Stimulated activated CD4-positive, alpha-beta T cell treated with anti-CD3 and anti-CD28 coated beads, Interleukin-2, amount 100 ng/mL, for 24 hours (primary cell): ENCODE results near the gene ST6GALNAC5.
"Not testable (repeated sequence)": the region's sequence is repeated elsewhere in the genome, so short reads cannot be mapped to it uniquely, and the experiment has no call there.

Source experiments
- DNase-seq, 2 donors: peaks; one replicate each; pipeline ENCODE4 v3.0.0-alpha.2; 2020

Gene ST6GALNAC5

DNA sequence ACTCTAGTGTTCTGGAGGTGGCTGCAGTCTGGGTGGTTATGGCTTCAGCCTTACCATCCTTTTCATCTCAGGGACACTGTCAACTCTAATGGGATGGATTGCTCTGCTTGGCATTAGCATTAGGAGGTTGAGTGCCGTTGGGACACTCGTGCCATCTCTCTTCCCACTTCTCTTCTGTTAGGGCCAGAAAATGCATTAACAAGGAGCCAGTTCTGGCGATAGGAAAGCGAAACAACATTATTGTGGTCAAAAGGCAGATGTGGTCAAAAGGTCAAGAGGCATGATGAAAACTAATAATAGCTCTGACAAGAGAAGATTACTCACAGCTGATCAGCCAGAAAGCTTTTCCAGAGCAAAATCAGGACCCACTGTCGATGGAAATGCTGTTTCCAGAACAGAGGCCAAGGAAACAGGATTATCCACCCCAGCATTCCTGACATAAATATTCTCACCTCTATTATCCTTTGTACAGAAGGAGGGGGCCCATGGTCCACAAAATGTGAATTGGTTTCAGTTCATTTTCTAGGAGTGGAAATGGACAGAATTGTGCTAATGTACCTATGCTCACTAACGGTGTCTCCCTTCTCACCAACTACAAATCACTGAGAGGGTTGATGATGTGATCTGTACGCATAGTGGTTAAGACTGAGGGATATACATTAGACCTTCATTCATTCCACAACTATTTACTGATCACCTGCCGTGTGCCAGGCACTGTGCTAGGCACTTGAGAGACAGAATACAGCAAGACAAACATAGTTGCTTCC lies 72.0 kb downstream of the ST6GALNAC5 start:
- no peak for DNase-seq

DNA sequence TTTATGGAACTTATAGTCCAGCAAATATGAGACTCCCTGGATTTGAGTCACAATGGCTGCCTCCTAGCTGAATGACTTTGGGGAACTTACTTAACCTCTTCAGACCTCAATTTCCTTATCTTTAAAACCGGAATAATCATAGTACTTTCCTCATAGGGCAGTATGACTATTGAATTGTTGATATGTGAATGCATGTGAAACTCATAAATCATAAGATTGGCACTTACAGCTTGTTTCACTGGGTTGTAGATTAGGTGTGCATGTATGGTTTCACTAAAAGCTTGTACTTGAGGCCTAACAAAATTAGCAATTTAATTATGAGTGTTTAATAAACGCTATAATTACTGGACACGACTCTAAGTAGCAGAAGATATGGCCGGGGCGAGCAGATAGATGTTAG lies 72.5 kb downstream of the ST6GALNAC5 start:
- DNase-seq: no peak

DNA sequence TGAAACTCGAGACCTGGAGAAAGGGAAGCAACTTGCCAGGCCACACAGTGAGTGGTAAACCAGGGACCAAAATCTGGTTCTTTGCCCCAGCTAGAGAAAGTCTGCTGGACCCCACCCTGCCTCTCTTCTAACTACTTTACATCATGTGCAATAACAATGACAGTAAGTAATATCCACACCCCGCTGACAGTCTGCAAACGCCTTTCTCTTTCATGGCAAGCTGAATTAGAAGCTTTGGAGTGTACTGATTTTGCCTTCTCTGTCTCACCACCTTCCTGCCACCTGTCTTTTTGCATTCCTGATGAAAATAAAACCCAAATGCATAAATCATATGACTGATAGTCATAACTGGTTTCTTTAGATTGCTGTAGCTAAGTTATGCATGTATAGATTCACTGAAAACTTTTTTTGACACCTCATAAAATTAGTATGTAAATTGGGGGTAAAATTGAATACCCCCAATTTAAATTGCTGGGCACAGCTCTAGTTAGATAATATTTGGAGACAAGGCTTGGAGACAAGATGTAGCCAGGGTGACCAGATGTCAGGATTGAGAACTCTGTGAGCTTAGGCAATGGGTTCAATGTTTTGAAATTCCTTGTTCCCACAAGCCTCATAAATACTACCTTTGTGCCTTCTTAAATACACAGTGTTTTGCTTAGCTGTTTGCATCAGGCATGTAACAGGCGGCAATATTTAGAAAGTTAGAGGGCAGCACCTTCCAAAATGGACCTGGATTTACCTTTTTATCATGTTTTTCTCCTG lies 73.5 kb downstream of the ST6GALNAC5 start:
- no peak for DNase-seq

DNA sequence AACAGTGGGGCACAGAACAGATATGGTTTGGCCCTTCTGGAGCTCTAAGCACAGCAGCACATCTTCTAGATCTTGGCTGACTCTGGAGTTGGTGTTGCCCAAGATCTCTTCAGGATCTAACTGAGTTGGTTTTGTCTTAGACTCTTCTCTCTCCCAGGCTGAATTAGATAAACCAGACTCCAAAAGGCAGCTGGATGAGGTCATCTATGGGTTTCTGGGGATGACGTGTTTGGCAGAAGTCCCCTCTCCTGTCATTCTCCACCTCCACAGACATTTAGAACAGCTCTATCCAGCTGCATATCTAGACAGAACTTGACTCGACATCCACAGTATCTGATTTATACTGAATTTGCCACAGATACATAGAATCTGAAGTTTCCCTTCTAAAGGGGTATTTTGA lies 75.3 kb downstream of the ST6GALNAC5 start:
- DNase-seq: no peak

DNA sequence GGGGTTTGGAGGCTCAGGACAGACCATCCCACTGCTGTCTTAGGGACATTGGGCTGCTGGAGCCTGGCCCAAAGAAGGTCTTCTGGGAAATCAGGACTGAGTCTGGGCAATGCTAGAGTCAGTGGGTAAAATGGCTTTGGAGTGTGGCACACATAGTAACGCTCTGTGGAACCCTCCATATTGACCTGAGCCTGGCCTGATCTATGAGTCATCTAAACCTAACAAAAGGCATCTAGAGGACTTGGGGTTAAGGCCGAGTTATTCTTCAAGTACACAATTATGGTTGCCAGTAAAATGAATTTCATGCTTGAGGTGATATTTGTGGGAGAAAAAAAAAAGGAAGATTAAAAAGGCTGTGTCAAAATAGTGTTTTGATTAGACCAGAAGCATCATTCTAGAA lies 77.7 kb downstream of the ST6GALNAC5 start:
- DNase-seq: no peak

DNA sequence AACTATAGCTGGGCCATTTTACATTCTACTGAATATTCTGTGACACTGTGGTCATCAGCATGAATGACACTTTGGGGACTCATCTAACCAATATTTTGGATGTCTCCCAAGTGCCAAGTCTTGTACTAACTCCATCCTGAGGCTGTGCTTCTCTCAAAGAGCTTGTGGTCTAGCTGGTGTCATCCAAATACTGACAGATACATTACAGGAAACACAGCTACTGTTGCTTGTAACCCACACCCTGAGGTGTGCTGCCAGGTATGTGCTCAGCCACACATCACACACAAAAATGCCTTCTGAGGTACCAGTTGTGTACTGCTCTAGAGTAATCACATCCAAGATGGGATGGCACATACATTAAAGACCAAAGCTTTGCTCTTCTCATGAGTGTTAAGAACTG lies 81.6 kb downstream of the ST6GALNAC5 start:
- no peak for DNase-seq

DNA sequence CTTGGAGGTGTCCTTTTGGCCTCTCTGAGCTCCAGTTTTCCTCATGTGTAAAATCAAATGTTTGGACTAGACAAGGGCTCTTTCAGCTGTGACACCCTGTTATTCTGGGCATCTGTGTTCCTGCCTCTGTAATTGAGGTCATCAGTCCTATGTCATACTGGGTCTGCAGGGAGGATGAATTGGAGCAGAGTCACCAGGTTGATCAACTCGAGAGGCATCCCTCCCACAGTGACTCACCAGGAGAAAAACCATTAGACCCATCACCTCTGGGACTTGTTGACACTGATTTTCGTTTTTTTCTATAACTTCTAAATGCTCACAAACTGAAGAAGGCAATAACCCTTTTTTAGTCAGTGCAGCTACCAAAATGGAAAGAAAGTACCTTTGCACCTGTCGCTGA lies 82.2 kb downstream of the ST6GALNAC5 start:
- DNase-seq: no peak

DNA sequence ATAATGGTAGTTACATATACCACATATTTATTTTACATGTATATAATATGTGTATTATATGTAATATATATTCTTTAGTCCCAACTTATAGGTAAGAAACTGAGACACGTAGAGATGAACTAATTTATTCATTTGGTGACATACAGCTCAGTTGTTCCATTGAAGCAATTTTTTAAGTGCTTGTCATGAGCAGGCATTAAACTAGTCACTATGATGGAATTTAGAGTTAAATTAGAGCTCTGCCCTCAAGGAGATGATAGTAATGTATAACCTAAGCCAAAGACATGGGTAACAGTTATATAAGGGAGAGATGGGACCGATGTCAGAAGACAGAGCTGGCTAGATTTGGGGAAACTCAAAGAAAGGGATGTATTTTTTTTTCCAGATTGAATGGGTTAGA lies 83.0 kb downstream of the ST6GALNAC5 start:
- DNase-seq: no peak

DNA sequence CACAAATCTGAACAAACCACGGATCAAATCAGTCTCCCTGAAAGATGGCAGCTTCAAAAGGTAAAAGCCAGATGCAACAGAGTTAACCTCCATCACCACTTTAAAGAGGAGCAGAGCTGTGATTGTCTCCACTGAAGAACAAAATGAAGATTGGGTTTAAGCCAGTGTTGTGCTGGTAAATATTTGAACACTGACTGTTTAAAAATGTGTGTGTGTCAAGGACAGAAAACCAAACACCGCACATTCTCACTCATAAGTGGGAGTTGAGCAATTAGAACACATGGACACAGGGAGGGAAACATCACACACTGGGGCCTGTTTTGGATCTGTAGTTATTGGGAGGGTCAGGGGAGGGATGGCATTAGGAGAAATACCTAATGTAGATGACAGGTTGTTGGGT lies 83.9 kb downstream of the ST6GALNAC5 start:
- no peak for DNase-seq

DNA sequence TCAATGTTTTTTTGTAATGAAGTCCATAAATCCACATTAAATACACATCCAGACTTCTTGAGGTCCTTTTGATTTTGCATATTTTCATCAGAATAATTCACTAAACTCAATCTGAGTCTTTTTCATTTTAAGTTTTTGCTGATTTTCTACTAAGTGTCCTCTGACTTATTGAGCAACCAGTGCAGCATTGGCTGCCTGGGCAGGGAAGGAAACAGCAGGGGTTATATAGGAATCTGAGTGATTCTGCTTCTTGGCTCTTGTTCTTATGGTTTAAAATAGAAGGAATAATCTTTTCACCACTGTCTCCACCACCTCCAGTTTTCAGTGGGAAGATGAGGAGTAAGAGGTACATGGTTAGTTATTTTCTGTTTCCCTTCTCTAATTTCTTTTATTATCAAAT lies 88.4 kb downstream of the ST6GALNAC5 start:
- no peak for DNase-seq

DNA sequence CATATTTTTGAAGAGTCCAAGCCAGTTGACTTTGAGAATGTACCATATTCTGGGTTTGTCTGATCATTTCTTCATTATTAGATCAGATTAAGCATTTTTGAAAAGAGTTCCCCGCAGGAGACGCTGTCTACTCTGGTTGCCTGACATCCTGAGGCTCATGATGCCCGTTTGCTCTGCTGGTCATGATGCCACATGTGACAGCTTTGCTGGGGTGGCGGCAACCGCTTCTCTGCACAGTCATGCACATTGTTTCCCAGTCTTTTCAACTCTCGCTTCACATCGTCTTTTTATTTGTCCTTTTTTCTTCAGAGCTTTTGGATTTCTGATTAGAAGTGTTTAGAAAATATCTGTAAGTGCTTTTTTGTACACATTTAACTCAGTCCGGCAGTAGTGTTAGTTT lies 90.7 kb downstream of the ST6GALNAC5 start:
- DNase-seq: no peak

DNA sequence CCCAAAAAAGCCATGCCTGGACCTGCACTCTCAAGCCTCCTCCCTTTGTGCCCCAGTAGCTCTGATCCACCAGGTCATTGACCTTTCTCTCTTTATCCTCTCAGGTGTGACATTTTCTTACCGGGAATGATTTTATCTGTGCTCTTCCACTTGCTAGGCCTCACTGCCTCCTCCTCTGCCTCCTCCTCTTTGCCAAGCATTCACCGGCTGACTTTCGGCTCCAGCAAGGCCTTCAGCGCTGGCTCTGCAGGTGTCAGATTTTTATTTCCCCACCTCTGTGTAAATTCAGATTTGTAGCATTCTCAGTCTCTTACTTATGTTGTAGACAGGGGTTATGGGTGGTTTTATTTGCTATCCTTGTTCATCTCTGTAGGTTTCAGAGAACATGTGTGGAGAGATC lies 91.5 kb downstream of the ST6GALNAC5 start:
- no peak for DNase-seq

DNA sequence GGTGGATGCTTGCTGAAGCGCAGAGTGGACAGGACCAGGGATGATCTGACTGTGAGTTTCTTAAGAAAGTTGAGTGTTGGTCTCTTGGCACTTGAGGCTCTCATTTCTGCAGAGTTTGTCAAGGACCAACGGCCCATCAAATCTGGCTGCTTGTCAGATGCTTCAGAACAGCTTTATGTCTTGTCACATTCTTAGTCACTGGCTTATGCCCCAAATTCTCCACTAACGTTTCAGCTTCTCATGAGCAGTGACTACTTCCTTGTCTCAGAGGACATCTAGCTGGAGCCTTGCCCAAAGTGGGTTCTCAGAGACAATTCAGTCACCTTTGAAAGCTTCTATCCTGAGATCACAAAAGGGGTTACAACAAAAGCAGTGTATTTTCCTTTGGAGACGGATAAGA lies 92.3 kb downstream of the ST6GALNAC5 start:
- DNase-seq: no peak

DNA sequence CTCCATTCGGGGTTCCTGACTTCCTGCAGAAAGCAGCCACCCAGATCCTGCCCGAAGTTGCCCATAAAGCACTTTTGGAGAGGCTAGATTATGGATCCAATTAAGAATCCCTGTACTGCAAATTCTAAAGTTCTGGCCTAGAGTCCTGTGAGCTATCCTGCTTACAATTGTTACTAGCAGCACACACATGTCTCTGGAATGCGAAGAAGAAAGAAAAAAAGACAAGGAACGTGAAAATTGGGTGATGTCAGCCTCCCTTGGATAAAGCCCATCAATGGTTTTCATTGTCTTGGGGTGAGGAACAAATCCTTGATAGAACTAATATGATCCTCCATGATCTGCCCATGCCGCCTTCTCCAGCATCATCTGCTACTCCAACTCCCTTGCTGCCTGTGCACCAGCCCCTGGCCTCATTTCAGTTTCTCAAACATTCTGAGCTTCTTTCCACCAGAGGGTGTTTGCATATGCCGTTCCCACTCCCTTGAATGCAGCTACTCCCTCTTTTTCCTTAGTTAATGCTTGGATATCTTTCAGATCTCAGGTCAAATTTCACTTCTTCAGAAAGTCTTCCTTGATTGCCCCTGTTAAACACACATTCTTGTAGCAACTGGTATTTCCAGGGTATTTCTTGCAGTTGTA lies 94.0 kb downstream of the ST6GALNAC5 start:
- no peak for DNase-seq

DNA sequence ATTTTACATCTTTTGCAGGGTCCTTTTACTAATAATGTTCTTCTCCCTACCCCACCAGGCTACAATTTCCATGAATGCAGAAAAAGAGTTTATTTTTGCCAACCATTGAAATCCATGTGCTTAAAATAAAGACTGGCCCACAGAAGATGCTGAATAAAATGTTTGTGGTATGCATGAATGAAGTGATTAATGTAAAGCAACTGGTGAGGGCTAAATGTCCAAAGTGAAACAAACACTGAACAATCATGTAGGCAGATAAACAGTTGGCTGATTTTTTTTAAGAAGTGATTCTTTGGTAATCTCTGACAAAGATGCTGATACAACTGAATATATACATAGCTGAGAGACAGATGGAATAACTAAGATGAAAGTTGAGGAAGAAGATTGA lies 94.5 kb downstream of the ST6GALNAC5 start:
- DNase-seq: no peak

DNA sequence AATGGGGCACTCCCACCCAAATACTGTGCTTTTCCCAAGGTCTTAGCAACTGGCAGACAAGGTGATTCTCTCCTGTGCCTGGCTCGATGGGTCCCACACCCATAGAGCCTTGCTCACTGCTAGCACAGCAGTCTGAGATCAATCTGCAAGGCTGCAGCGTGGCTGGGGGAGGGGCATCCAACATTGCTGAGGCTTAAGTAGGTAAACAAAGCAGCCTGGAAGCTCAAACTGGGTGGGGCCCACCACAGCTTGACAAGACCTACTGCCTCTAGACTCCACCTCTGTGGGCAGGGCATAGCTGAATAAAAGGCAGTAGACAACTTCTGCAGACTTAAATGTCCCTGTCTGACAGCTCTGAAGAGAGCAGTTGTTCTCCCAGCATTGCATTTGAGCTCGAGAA lies 114.0 kb downstream of the ST6GALNAC5 start:
- not testable (repeated sequence) for DNase-seq

DNA sequence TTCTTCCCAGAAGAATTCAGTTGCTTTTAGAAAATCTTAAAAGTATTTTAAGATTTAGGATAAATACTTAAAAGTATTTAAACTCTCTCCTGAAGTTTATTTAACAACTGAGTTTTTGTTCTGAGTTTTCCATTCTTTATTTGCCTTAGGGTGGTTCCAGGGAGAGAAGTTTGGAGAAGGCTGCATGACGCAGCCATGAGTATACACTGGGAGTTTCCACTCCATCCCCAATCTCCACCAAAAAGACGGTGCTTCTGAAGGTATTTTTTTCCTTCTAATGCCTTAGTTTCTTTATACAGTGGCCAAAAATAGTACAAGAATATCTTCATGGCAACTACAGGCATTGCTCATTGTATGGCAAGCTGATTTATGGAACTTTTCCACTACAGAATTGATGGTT lies 122.7 kb downstream of the ST6GALNAC5 start:
- no peak for DNase-seq

DNA sequence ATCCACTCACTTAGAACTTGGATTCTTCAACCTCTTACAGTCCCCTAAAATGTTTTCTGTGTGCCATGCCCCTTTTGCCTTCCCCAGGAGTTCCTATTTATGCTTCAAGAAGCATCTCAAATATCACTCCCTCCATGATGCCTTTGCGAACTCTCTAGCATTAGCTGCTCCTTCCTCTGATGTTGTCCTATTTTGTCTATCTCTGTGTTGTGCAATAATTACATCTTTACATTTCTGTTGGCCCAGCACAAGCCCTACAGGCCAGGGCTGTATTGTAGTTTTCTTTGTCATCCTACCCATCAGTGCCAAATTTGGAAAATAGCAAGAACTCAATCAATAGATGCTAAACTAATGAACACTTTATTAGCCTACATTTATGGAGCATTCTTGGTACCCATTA lies 125.8 kb downstream of the ST6GALNAC5 start:
- DNase-seq: no peak

DNA sequence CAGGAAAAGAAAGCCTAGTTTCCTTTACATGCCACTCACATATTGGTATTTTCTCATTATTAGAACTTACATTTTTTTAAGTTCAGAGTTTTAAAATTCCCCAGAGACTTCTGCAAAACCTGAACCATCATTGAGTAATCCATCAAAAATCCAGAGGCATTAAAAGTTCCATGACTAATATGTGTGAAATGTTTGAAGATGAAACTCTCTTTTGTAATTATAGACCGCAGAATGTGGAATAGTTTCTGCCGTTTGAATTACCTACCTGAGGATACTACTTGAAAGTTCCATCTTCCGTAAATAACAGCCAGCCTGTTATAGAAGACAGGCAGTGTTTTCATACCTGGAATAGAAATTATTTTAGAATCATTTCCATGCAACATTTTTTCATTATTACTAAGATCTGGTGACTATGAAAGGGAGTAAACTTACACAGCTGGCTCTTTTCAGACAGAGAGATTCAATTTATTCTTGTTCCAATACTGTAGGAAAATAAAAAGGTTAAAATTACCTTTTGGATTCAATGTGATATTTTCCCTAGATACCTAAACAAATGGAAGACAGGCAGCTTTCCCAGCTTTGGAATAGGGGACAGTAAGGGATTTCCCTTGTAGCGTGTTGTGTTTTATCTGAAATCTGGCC lies 131.4 kb downstream of the ST6GALNAC5 start:
- DNase-seq: no peak

DNA sequence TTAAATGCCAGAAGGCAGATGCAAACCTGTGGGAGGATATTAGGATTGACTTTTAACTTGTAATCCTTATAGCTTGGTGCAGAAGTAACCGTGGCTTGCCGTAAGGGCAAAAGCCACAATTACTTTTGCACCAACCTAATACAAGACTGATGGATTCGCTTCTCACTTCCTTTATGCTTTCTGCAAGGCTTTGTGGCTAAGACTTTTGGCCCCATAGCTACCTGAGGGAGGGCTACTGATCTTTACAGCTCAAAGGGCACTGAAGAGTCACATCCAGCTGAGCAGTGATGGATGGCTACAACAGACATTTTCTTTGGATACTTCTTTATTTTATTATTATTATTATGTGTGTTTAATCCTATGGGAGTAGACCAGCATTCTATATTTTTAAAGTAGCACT lies 140.4 kb downstream of the ST6GALNAC5 start:
- no peak for DNase-seq

DNA sequence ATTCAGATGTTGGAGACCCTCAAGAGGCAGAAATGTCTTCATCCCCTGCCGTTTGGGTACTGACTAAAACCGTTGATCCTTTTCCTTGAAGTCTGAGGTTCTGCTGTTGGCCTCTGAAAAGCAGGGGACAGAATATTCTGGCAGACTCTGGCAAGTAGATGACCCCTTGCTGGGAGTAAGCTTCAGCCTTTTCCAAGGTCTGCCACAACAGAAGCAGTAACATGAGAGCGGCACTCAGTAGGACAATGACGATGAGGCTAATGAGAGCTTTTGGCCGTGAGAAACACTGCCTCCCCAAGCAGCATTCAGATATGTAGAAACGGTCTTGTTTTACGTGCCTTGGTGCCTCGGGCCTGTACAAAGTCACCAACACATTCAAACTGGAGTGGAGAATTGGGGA lies 143.7 kb downstream of the ST6GALNAC5 start:
- no peak for DNase-seq

DNA sequence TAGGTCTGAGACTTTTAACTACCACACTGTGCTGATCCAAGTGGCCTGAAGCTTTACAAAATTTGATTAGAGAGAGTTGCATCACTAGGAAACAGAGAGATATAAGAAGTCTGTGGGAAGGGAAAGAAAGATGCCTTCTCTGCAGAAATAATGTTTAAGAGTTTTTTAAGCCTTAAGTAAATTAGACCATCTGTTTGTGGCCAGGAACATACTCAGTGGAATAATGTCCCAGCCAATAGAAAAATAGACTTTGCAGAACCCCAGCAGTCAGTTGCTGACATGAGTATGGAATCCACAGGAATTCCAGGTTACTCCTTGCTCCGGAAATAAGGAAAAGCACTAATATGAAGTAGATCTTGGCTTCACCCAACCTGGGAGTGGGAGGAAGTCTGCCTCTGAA lies 144.8 kb downstream of the ST6GALNAC5 start:
- DNase-seq: no peak

DNA sequence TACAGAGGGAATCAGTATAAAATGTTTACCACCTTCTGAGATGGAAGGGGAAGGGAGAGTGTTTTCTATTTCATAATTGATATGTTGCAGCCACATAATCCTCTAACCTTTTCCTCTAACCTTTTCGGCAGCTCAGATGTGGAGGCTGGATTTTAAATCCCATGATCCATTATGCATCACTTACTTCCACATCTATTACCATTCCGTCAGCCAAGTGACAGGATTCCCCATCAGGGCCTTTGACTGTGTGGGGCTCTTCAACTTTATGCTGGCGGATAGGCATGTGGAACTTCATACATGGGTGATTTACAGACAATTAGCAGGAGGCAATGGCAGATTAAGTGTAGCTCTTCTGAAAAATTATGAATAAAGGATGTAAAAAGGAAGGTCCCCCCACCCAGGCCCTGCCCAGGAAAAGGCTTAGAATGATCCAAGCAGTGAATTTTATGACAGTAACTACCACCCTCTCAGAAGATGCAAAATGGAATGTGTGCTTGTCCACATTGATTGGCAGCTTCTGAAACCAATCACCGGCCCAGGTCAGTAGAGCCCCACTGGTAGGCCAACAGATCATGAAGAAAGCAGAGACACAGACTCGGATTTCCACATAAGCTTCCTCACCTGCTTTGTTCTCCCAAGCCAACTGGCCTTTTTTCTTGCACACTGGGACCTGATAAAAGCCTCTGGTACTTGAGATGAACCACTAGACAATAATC lies 147.0 kb downstream of the ST6GALNAC5 start:
- DNase-seq: no peak
